NB4 (cell line): Measurements from ENCODE around the gene AMER1.
"Not testable (repeated sequence)": the region's sequence is repeated elsewhere in the genome, so short reads cannot be mapped to it uniquely, and the experiment has no call there.

Experiments used
- CTCF ChIP-seq: IDR thresholded peaks from one replicate; pipeline ENCODE4 v1.5.1; 2012; ENCODE audit warnings: low read depth, low read length
- POLR2A ChIP-seq: IDR thresholded peaks from 2 replicates; pipeline ENCODE4 v1.6.1; 2011; ENCODE audit warnings: mild to moderate bottlenecking; ENCODE audit not compliant: insufficient read length; ENCODE audit errors: extremely low read depth

- TF ChIP-seq CTCF, POLR2A: not testable (repeated sequence)
These were observed 8.5 kb upstream of the AMER1 start for GRCh38 chrX:64213989-64214388.
